Measurements from ENCODE around the gene HLA-DOB.

- TF ChIP-seq POLR2A (IDR thresholded peaks at IDR 0.05; ENCODE audit: low read depth, low read length), result no peak
- TF ChIP-seq, protein P1, sequence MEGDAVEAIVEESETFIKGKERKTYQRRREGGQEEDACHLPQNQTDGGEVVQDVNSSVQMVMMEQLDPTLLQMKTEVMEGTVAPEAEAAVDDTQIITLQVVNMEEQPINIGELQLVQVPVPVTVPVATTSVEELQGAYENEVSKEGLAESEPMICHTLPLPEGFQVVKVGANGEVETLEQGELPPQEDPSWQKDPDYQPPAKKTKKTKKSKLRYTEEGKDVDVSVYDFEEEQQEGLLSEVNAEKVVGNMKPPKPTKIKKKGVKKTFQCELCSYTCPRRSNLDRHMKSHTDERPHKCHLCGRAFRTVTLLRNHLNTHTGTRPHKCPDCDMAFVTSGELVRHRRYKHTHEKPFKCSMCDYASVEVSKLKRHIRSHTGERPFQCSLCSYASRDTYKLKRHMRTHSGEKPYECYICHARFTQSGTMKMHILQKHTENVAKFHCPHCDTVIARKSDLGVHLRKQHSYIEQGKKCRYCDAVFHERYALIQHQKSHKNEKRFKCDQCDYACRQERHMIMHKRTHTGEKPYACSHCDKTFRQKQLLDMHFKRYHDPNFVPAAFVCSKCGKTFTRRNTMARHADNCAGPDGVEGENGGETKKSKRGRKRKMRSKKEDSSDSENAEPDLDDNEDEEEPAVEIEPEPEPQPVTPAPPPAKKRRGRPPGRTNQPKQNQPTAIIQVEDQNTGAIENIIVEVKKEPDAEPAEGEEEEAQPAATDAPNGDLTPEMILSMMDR (IDR thresholded peaks at IDR 0.05; ENCODE audit: extremely low read depth in 1 of 2, insufficient read depth in 1 of 2, low read depth in 1 of 2, low read length in 2 of 2), result no peak
- TF ChIP-seq EZH2 (IDR thresholded peaks at IDR 0.05; ENCODE audit: borderline replicate concordance, low read depth, low read length, severe bottlenecking), result no peak
Observed at GRCh38 chr6:32815996-32816395, 806 bp downstream of the HLA-DOB start.
